ENCODE data around the gene PEX14.

DNA sequence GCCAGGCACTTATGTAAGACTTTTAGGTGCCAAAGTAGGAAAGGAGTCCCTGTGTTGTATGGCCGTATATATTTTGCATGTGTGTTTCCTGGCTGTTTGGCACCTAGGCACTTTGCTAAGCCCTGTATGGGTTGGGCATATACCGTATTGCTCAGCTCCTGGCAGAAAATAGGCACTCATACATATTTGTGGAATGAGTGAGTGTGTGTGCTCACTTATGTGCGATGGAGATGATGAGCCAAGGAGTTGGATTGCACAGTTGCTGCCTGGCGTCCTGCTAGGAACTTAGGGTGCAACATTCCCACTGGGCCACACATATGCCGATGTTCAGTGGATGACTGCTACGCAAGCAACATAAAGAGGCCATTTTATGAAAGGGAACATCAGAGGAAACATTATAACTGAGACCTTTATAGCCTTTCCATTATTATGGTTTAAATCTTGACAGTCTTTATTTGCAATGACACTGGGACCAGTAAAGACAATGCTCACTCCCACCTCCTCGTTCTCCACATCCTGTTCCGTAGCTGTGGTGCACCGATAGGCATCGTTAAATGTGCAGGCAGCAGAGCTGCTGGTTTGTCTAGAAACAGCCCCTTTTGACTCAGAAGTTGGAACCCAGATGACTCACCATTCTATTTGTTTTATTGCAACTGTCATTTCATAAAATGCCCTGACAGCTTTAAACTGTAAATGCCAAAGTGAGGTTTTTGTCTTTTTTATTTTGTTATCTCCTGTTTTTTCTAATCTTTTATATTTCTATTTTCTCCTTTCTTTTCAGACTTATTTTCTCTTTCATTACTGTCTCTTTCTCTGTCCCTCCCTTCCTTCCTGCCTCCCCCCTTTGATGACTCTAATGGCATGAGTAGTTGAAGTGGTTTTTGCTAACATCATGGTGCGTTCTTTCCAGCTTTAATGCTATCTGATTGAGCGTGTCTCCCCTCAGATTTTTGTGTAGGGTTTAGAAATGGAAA is 36.1 kb downstream of the PEX14 start:
- TF ChIP-seq, protein P1, sequence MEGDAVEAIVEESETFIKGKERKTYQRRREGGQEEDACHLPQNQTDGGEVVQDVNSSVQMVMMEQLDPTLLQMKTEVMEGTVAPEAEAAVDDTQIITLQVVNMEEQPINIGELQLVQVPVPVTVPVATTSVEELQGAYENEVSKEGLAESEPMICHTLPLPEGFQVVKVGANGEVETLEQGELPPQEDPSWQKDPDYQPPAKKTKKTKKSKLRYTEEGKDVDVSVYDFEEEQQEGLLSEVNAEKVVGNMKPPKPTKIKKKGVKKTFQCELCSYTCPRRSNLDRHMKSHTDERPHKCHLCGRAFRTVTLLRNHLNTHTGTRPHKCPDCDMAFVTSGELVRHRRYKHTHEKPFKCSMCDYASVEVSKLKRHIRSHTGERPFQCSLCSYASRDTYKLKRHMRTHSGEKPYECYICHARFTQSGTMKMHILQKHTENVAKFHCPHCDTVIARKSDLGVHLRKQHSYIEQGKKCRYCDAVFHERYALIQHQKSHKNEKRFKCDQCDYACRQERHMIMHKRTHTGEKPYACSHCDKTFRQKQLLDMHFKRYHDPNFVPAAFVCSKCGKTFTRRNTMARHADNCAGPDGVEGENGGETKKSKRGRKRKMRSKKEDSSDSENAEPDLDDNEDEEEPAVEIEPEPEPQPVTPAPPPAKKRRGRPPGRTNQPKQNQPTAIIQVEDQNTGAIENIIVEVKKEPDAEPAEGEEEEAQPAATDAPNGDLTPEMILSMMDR (IDR thresholded peaks at IDR 0.05) = no peak
- TF ChIP-seq FOXK1 (CRISPR knock-in tag; IDR thresholded peaks at IDR 0.05) (no peak), NR2C2 (CRISPR knock-in tag; IDR thresholded peaks at IDR 0.05) (no peak), ZNF138 (CRISPR knock-in tag; conservative IDR thresholded peaks at IDR 0.05) (no peak), TCF7 (CRISPR knock-in tag; IDR thresholded peaks at IDR 0.05; ENCODE audit: low read depth) (no peak)
- TF ChIP-seq, protein P2, sequence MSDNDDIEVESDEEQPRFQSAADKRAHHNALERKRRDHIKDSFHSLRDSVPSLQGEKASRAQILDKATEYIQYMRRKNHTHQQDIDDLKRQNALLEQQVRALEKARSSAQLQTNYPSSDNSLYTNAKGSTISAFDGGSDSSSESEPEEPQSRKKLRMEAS (CRISPR knock-in tag; IDR thresholded peaks at IDR 0.05) = no peak
- TF ChIP-seq, protein P3, sequence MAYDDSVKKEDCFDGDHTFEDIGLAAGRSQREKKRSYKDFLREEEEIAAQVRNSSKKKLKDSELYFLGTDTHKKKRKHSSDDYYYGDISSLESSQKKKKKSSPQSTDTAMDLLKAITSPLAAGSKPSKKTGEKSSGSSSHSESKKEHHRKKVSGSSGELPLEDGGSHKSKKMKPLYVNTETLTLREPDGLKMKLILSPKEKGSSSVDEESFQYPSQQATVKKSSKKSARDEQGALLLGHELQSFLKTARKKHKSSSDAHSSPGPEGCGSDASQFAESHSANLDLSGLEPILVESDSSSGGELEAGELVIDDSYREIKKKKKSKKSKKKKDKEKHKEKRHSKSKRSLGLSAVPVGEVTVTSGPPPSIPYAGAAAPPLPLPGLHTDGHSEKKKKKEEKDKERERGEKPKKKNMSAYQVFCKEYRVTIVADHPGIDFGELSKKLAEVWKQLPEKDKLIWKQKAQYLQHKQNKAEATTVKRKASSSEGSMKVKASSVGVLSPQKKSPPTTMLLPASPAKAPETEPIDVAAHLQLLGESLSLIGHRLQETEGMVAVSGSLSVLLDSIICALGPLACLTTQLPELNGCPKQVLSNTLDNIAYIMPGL (CRISPR knock-in tag; IDR thresholded peaks at IDR 0.05) = no peak

Measured in WTC11 (cell line).